ENCODE measurements around the gene GBP3. TPM values are rescaled to one million over a fixed set of nuclear protein-coding genes. Genes with fewer than 3 reads are reported as not detected.

The GBP3 gene
- total and polyA plus RNA-seq, 2 donors (not counting 1 experiment from before 2014, with no cell fraction given) = 9.3 to 16.4 TPM

- Mint-ChIP-seq H3K4me1 (peaks cover 19% of the 10 kb centered on the region), H3K27ac (no peak overlapping the region), H3K4me3 (no peak overlapping the region), H3K27me3 (no peaks in the 10 kb centered on the region), H3K9me3 (ENCODE audit: insufficient read depth) (no peaks in the 10 kb centered on the region)
- H3K9me3 ChIP-seq (ENCODE audit: control extremely low read depth in 1 of 3, control insufficient read depth in 2 of 3, insufficient read depth in 1 of 3, low read length in 2 of 3) = peaks cover 0 to 7% (median 0%) of the 10 kb centered on the region in 3 donors
- intact Hi-C loops (cut with micrococcal nuclease) = loop anchor here (1.0 kb wide), 1 partner anchor 482 kb away; no protein-coding TSS in a partner anchor
- ChIA-PET CTCF (interaction anchor here (0.5 to 4.5 kb wide), 17 partner anchors 9 to 1644 kb away, joined by 3 to 33 read pairs (median 4); no protein-coding TSS in a partner anchor), POLR2A (no interaction called here)
- peaks cover 52% of the 10 kb centered on the region for H3K79me2 ChIP-seq (ENCODE audit: control insufficient read depth, insufficient read depth, low read length)
- peaks cover 8 to 9% of the 10 kb centered on the region in 2 donors for H3K4me1 ChIP-seq (ENCODE audit: control insufficient read depth in 2 of 2, insufficient read depth in 2 of 2, low read length in 2 of 2)
- H3K27ac ChIP-seq (ENCODE audit: low read length in 2 of 2) = no peak overlapping the region
- DNase-seq = peak; percentile 58
- WGBS (ENCODE audit: insufficient coverage) = no CpG with 5 or more reads among the region's 2 CpGs
- H3K36me3 ChIP-seq (replicated peaks in 1 of 2; ENCODE audit: control extremely low read depth in 1 of 2, control insufficient read depth in 1 of 2, extremely low read depth in 1 of 2, insufficient read depth in 2 of 2, low read length in 1 of 2) = peaks cover under 1 to 2% of the 10 kb centered on the region in 2 experiments
- TF ChIP-seq EZH2 (IDR thresholded peaks at IDR 0.05; ENCODE audit: borderline replicate concordance, insufficient read depth, low read depth, low read length, poor library complexity, severe bottlenecking) = no peak
- peak; percentile 85 for TF ChIP-seq CTCF (IDR thresholded peaks at IDR 0.05)
- H3K4me2 ChIP-seq (replicated peaks; ENCODE audit: low read depth, low read length, poor library complexity, severe bottlenecking) = no peak overlapping the region
- peak overlapping the region; percentile 36 for H2AFZ ChIP-seq (ENCODE audit: insufficient read depth, low read depth, low read length, poor library complexity, severe bottlenecking)
- no peaks in the 10 kb centered on the region for H3K27me3 ChIP-seq (replicated peaks in 1 of 4; ENCODE audit: control extremely low read depth in 1 of 4, control insufficient read depth in 3 of 4, insufficient read depth in 4 of 4, low read length in 3 of 4)
- H3K9ac ChIP-seq (ENCODE audit: low read length) = no peak overlapping the region
- peak; percentile 31 for ATAC-seq (ENCODE audit: low read depth)
- H4K20me1 ChIP-seq (ENCODE audit: control insufficient read depth, insufficient read depth, low read length, poor library complexity, severe bottlenecking) = peaks cover 16% of the 10 kb centered on the region
- no peak overlapping the region for H3K4me3 ChIP-seq (ENCODE audit: control extremely low read depth in 1 of 5, extremely low read depth in 1 of 5, insufficient read depth in 1 of 5, low read depth in 2 of 5, low read length in 4 of 5)
Observed at GRCh38 chr1:88973520-88974137, 49.0 kb downstream of the GBP3 start.

GRCh38 chr1:88961647-88962275 is 60.9 kb downstream of the GBP3 start:
- Mint-ChIP-seq H3K27ac (no peak overlapping the region), H3K9me3 (ENCODE audit: insufficient read depth) (no peaks in the 10 kb centered on the region), H3K4me3 (no peak overlapping the region), H3K4me1 (no peaks in the 10 kb centered on the region), H3K27me3 (no peaks in the 10 kb centered on the region)
- TF ChIP-seq CTCF (IDR thresholded peaks at IDR 0.05) (no peak), EZH2 (IDR thresholded peaks at IDR 0.05; ENCODE audit: borderline replicate concordance, insufficient read depth, low read depth, low read length, poor library complexity, severe bottlenecking) (no peak)
- Histone ChIP-seq H3K4me1 (ENCODE audit: control insufficient read depth in 2 of 2, insufficient read depth in 2 of 2, low read length in 2 of 2) (no peaks in the 10 kb centered on the region), H3K27me3 (replicated peaks in 1 of 4; ENCODE audit: control extremely low read depth in 1 of 4, control insufficient read depth in 3 of 4, insufficient read depth in 4 of 4, low read length in 3 of 4) (no peaks in the 10 kb centered on the region), H3K9ac (ENCODE audit: low read length) (no peak overlapping the region), H2AFZ (ENCODE audit: insufficient read depth, low read depth, low read length, poor library complexity, severe bottlenecking) (no peak overlapping the region), H3K27ac (ENCODE audit: low read length in 2 of 2) (no peak overlapping the region), H3K4me2 (replicated peaks; ENCODE audit: low read depth, low read length, poor library complexity, severe bottlenecking) (no peak overlapping the region), H3K79me2 (ENCODE audit: control insufficient read depth, insufficient read depth, low read length) (no peaks in the 10 kb centered on the region), H3K4me3 (ENCODE audit: control extremely low read depth in 1 of 5, extremely low read depth in 1 of 5, insufficient read depth in 1 of 5, low read depth in 2 of 5, low read length in 4 of 5) (no peak overlapping the region), H3K9me3 (ENCODE audit: control extremely low read depth in 1 of 3, control insufficient read depth in 2 of 3, insufficient read depth in 1 of 3, low read length in 2 of 3) (no peaks in the 10 kb centered on the region), H3K36me3 (replicated peaks in 1 of 2; ENCODE audit: control extremely low read depth in 1 of 2, control insufficient read depth in 1 of 2, extremely low read depth in 1 of 2, insufficient read depth in 2 of 2, low read length in 1 of 2) (peaks cover 24 to 49% of the 10 kb centered on the region in 2 experiments), H4K20me1 (ENCODE audit: control insufficient read depth, insufficient read depth, low read length, poor library complexity, severe bottlenecking) (no peaks in the 10 kb centered on the region)
- ChIA-PET CTCF (interaction anchor here (0.6 to 1.8 kb wide), 2 partner anchors 12 to 650 kb away, joined by 5 read pairs; no protein-coding TSS in a partner anchor), POLR2A (no interaction called here)
- ATAC-seq (ENCODE audit: low read depth) = no peak
- intact Hi-C loops (cut with micrococcal nuclease) = no loop called here
- DNase-seq = no peak

Data from B cell (primary cell).